GM18867 (cell line): ENCODE measurements around the gene TMCC3.
"Not testable (repeated sequence)": the region's sequence is repeated elsewhere in the genome, so short reads cannot be mapped to it uniquely, and the experiment has no call there.

Experiments used
- ATAC-seq: cut with Tn5 transposase; IDR thresholded peaks from one replicate; pipeline ENCODE4 v1.9.1; 2021; ENCODE audit warnings: mild to moderate bottlenecking, moderate library complexity; ENCODE audit not compliant: unreplicated experiment

TMCC3 gene

DNA sequence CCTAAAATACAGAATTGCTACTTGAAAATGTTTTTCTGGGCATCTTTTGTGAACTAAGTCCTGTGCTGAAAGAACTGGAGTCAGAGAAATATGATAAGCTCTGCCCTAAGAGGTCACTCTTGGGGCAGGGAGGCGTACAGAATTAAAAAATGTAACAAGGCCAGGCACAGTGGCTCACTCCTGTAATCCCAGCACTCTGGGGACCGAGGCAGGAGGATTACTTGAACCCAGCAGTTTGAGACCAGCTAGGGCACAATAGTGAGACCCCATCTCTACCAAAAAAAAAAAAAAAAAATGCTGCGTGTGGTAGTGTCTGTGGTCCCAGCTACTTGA is 46.0 kb downstream of the TMCC3 start:
- ATAC-seq, result no peak

DNA sequence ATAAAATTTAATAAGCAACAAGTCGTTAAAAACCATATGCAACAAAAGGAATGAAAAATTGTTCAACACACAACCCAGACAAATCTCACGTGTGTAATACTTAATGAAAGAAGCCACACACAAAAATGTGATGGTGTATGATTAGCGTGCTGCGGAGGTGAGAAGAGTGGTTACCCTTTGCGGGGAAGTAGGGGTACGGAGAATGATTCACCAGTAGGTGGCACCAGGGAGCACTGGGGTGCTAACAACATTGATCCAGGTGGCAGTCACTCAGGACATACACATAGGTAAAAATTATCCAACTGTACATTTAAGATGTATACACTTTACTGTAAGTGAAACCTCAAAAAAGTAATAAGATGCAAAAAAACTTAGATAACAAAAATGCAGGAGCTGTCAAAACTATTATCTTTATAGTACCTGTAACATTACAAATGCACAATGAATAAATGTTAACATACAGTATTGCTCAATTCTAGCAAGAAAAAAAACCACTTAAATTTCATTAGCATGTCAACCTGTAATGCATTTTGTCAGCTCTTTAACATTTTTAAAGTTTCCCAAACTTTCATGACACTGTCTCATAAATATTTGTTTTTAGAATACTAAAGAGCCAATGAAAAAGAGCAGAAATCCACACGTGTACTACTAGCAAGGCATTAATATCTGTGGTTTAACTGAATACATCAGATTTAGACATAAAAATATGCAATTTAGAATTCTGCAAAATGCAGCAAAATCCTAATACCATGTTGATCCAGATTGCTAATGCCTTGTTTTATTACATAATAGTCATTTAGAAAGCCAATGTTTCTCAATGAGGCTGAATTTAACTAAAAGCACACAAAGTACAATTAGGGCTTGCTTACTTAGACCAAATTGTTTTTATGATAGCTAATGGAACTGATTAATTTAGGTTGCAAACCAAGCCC is 46.7 kb downstream of the TMCC3 start:
- ATAC-seq, result no peak

DNA sequence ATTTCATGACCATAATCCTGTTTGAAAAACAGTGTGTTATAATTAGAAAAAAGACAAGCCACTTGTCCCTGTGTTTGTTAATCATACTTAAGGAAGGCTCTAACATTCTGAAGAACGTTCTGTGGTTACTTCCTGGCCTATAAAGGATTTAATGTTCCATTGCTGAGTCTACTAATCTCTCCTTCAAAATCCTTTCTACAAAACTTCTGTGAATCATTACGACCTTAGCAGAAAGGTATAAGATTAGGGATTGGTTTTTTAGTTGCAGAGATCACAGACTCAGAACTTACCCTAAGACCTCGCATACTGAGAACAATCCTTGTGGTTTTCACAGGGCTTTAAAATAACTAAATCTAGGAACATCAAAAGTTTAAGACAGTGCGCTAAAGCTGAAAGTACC is 48.3 kb downstream of the TMCC3 start:
- ATAC-seq, result no peak

GRCh38 chr12:94601307-94601706 is 49.0 kb downstream of the TMCC3 start:
- not testable (repeated sequence) for ATAC-seq

- no peak for ATAC-seq
Observed at GRCh38 chr12:94599189-94599588, 51.2 kb downstream of the TMCC3 start.

- ATAC-seq, result no peak
Observed at GRCh38 chr12:94597268-94597667, 53.1 kb downstream of the TMCC3 start.

DNA sequence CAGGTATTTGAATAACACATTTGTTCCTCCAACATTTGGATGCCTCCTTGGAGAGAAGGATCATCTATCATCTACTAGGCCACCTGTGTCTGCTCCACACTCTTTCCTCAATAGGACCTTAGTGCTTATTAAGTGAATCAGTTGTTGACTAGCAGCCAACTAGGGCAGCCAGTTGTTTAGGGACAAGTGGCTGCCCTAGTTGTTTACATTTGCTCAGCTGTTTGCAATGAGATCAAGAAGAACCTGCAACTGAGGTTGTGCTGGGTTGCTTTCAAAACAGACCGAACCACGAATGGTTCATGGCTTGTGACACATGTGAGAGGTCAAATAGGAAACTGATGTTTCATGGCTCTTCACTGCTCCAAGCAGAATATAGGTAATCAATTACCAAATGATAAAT is 53.8 kb downstream of the TMCC3 start:
- ATAC-seq, result no peak

DNA sequence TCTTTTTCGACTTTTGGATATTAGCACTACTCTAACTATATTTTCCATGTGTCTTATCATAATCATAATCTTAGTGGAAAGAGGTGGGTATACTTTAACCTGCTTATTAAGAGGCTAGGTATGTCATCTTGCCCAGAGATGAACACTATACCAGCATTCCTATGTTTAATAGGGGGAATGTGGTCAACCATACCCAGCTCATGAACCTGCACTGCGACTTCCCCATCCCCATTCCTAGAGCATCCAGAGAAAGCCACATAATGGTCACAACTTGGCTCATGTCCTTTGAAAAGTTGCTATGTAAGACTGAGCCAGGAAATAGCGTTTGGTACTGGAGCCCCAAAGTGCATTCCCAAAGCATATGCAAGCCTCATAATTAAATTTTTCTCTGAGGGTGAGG is 55.2 kb downstream of the TMCC3 start:
- no peak for ATAC-seq

DNA sequence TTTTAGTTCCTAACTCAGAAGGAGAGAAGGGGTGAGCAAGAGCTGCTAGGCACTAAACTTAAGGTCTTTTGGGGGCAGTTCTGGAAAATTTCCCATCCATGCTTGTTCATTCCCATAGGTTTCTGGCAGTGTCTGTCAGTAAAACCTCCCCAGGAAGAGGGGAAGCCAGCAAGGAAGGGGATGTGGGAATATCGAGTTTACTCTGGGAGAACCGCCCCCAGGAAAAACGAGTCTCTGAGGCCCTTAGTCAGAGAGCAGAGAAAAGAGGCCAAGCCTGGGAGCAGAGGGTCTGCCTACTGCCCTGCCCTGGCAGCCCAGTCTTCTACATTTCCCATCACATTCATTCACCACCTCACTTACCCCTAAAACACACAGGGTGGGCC is 55.9 kb downstream of the TMCC3 start:
- no peak for ATAC-seq

DNA sequence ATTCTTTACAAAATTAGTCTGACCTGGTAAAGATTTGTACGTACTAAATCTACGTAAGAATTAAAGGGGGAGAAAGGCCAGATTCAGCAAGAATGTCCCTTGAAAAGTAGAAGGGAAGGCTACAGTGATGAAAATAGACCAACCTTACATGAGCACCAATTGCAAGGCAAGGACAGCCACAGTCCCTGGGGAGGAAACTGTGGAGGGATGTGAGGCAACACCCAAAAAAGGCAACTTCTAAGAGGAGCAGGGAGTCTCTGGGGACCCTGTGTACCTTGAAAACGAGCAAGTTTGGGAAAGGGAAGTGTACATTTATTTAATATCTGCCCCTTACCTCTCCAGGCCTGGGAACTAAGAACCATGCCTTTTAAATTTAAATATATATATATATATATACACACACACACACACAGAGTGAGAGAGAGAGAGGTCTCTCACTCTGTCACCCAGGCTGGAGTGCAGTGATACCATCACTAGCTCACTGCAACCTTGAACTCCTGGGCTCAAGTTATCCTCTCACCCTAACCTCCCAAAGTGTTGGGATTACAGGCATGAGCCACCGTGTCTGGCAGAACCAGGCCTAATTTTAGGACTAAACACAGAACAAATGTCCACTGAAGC is 56.4 kb downstream of the TMCC3 start:
- ATAC-seq, result no peak

- not testable (repeated sequence) for ATAC-seq
Observed at GRCh38 chr12:94592723-94593122, 57.6 kb downstream of the TMCC3 start.

GRCh38 chr12:94592080-94592479 is 58.3 kb downstream of the TMCC3 start:
- ATAC-seq, result no peak

- ATAC-seq, result no peak
Observed at GRCh38 chr12:94590428-94590827, 59.9 kb downstream of the TMCC3 start.

- no peak for ATAC-seq
Observed at GRCh38 chr12:94589591-94590001, 60.8 kb downstream of the TMCC3 start.

DNA sequence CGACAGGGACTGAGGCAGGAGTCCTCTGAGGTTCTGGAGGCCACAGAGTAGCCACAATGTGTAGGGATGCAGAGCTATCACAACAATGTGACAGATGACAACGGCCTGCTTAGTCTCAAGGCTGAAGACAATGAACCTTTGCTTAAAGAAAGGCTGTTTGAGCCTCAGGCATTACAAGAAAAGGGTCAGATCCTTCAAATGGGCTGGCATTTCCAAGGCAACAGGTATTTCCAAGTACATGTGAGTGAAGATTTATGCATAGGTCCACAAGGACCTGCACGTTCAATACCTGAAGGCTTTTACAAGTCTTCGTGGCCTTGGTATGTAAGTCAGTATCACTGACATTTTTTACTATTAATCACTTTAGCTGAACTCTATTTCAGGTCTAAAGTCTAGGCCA is 62.0 kb downstream of the TMCC3 start:
- no peak for ATAC-seq

DNA sequence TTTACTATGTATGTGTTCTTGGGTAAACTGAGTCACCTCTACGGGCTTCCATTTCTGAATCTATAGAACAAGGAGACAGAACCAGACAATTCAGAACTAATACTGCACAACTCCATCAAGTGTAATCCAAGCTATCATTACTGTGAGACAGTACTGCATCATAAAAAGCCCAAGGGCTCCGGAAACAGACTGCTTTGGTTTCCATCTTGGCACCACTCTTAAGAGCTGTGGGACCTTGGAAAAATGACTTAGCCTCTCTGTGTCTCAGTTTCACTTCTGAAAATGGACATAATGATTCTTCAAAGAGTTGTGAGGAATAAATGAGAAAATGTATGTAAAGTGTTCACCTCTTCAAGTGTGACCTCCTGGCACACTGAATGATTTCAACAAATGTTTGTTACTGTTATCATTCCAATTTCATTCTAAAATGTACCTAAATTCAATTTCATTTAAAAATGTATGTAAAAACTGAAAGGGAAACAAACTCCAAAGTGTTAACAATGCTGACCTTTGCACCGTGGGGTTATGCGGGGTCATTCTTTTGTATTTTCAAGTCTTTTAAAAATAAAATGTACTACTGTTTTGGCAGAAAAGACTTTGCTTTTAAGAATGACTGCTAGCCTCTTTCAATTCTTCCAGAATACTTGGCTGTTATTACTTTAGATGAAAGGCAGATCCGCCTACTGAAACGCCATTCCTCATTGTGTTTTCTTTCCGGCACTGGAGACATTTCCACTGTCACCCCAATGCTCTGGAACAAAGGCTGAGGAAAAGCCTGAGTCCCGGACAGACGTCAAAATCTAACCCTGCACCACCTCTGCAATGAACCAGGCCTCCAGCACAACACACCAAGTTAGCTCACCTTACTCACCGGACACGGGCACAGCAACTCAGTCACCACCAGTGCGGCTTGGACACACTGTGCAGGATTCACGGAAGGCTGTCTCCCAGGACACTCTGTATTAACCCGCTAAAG is 62.8 kb downstream of the TMCC3 start:
- ATAC-seq, result no peak

GRCh38 chr12:94586589-94587259 is 63.6 kb downstream of the TMCC3 start:
- no peak for ATAC-seq

- ATAC-seq, result no peak
Observed at GRCh38 chr12:94585626-94586025, 64.7 kb downstream of the TMCC3 start.

GRCh38 chr12:94584377-94584776 is 66.0 kb downstream of the TMCC3 start:
- ATAC-seq, result no peak

GRCh38 chr12:94582591-94582990 is 67.8 kb downstream of the TMCC3 start:
- ATAC-seq, result no peak
